Islet of Langerhans (tissue), 1 donor: Measurements from ENCODE around the gene UCN3.
"Not testable (repeated sequence)": the region's sequence is repeated elsewhere in the genome, so short reads cannot be mapped to it uniquely, and the experiment has no call there.

Experiments used
- FAIRE-seq: peaks from one replicate; lab custom pipeline; 2011; peaks lifted over from hg19 to GRCh38; lab: Jason Lieb, UNC

The UCN3 gene

GRCh38 chr10:5369362-5370158 is 4.8 kb downstream of the UCN3 start:
- no peak for FAIRE-seq

GRCh38 chr10:5370493-5371352 is 6.0 kb downstream of the UCN3 start:
- no peak for FAIRE-seq

GRCh38 chr10:5373307-5373706 is 8.5 kb downstream of the UCN3 start:
- no peak for FAIRE-seq

- no peak for FAIRE-seq
Measured at GRCh38 chr10:5373891-5374611, 9.3 kb downstream of the UCN3 start.

- no peak for FAIRE-seq
Measured at GRCh38 chr10:5376450-5376849, 11.7 kb downstream of the UCN3 start.

- FAIRE-seq: not testable (repeated sequence)
Measured at GRCh38 chr10:5379202-5379601, 14.4 kb downstream of the UCN3 start.

- not testable (repeated sequence) for FAIRE-seq
Measured at GRCh38 chr10:5380395-5380794, 15.6 kb downstream of the UCN3 start.

- no peak for FAIRE-seq
Measured at GRCh38 chr10:5381187-5381586, 16.4 kb downstream of the UCN3 start.

- FAIRE-seq: no peak
Measured at GRCh38 chr10:5385224-5385623, 20.5 kb downstream of the UCN3 start.

GRCh38 chr10:5387169-5387568 is 22.4 kb downstream of the UCN3 start:
- FAIRE-seq: no peak

GRCh38 chr10:5390607-5391205 is 25.9 kb downstream of the UCN3 start:
- peak; percentile 24 for FAIRE-seq

GRCh38 chr10:5391790-5392189 is 27.0 kb downstream of the UCN3 start:
- no peak for FAIRE-seq

GRCh38 chr10:5393529-5393928 is 28.8 kb downstream of the UCN3 start:
- FAIRE-seq: no peak

- FAIRE-seq: no peak
Measured at GRCh38 chr10:5395168-5395567, 30.4 kb downstream of the UCN3 start.

- peak; percentile 95 for FAIRE-seq
Measured at GRCh38 chr10:5396556-5397300, 32.0 kb downstream of the UCN3 start.

- FAIRE-seq: no peak
Measured at GRCh38 chr10:5399332-5399731, 34.6 kb downstream of the UCN3 start.

- no peak for FAIRE-seq
Measured at GRCh38 chr10:5400468-5401240, 35.9 kb downstream of the UCN3 start.

GRCh38 chr10:5402798-5403197 is 38.0 kb downstream of the UCN3 start:
- FAIRE-seq: no peak

GRCh38 chr10:5404208-5405041 is 39.7 kb downstream of the UCN3 start, which contains the start of gene TUBAL3:
TSS of gene TUBAL3 (minus strand) at chr10:5404828. CDS start at chr10:5404792, 36 bp downstream.
- FAIRE-seq: no peak

GRCh38 chr10:5406918-5407317 is 42.2 kb downstream of the UCN3 start:
- FAIRE-seq: no peak
